GM23338 (cell line): Measurements from ENCODE around the gene BUB1. TPM values are rescaled to one million over a fixed set of nuclear protein-coding genes. Genes with fewer than 3 reads are reported as not detected.
A peak's percentile ranks its signal among the peaks of the same experiment; 100 is the strongest.

ENCODE experiments used
- ATAC-seq: fragments of 200-7000 bp; cut with Tn5 transposase; 3 replicates; pipeline ENCODE4 v1.9.1; 2020
- DNase-seq: peaks from one replicate; pipeline ENCODE4 v3.0.0-alpha.2; 2015; ENCODE audit warnings: low spot score
- H2AFZ ChIP-seq: fragments of 200-600 bp; sonication (generic); 2 replicates; pipeline ENCODE4 v1.8.0; 2016; ENCODE audit warnings: antibody characterized with exemption, mild to moderate bottlenecking, moderate library complexity
- H3F3A ChIP-seq: fragments of 200-600 bp; sonication (generic); replicated peaks from 2 replicates; pipeline ENCODE4 v1.8.0; 2017; ENCODE audit warnings: antibody characterized with exemption, mixed run types, low read depth
- H3K27ac ChIP-seq: fragments of 200-600 bp; sonication (generic); 2 replicates; pipeline ENCODE4 v1.6.1; 2016; ENCODE audit warnings: low read depth
- H3K27me3 ChIP-seq: fragments of 200-600 bp; sonication (generic); 2 replicates; pipeline ENCODE4 v1.8.0; 2016; ENCODE audit warnings: mild to moderate bottlenecking, mixed run types, moderate library complexity; ENCODE audit not compliant: insufficient read depth
- H3K36me3 ChIP-seq: fragments of 200-600 bp; sonication (generic); 2 replicates; pipeline ENCODE4 v1.8.0; 2016; ENCODE audit warnings: mild to moderate bottlenecking; ENCODE audit not compliant: insufficient read depth
- H3K4me1 ChIP-seq: fragments of 200-600 bp; sonication (generic); 2 replicates; pipeline ENCODE4 v1.8.0; 2016; ENCODE audit warnings: mild to moderate bottlenecking, moderate library complexity; ENCODE audit not compliant: insufficient read depth
- H3K4me2 ChIP-seq: fragments of 200-600 bp; sonication (generic); 2 replicates; pipeline ENCODE4 v1.7.1; 2017; ENCODE audit warnings: mixed run types
- H3K4me3 ChIP-seq: fragments of 200-600 bp; sonication (generic); 2 replicates; pipeline ENCODE4 v1.6.1; 2016; ENCODE audit warnings: mixed run types
- H3K79me2 ChIP-seq: fragments of 200-600 bp; sonication (generic); replicated peaks from 2 replicates; pipeline ENCODE4 v1.8.0; 2017; ENCODE audit warnings: mild to moderate bottlenecking; ENCODE audit not compliant: insufficient read depth
- H3K9me2 ChIP-seq: fragments of 200-600 bp; sonication (generic); 2 replicates; pipeline ENCODE4 v1.8.0; 2017; ENCODE audit not compliant: insufficient read depth
- H4K20me1 ChIP-seq: fragments of 200-600 bp; sonication (generic); replicated peaks from 2 replicates; pipeline ENCODE4 v1.8.0; 2017; ENCODE audit warnings: mild to moderate bottlenecking; ENCODE audit not compliant: insufficient read depth
- H3K27ac Mint-ChIP-seq: 2 replicates; pipeline ENCODE4 v1.8.0; 2020; ENCODE audit warnings: inconsistent platforms, mild to moderate bottlenecking, moderate library complexity, mixed read lengths
- H3K27me3 Mint-ChIP-seq: 3 replicates; pipeline ENCODE4 v1.8.0; 2022; ENCODE audit warnings: low read depth, mild to moderate bottlenecking, moderate library complexity, mixed read lengths, inconsistent platforms; ENCODE audit not compliant: insufficient read depth, poor library complexity
- H3K36me3 Mint-ChIP-seq: 3 replicates; pipeline ENCODE4 v1.8.0; 2021; ENCODE audit warnings: low read depth, mild to moderate bottlenecking, inconsistent platforms, moderate library complexity, mixed read lengths
- H3K4me1 Mint-ChIP-seq: 3 replicates; pipeline ENCODE4 v1.8.0; 2020; ENCODE audit warnings: mild to moderate bottlenecking, inconsistent platforms, mixed read lengths
- H3K4me3 Mint-ChIP-seq: 3 replicates; pipeline ENCODE4 v1.8.0; 2021; ENCODE audit warnings: moderate library complexity, mild to moderate bottlenecking, inconsistent platforms, mixed read lengths
- H3K9me3 Mint-ChIP-seq: 3 replicates; pipeline ENCODE4 v1.8.0; 2020; ENCODE audit warnings: moderate library complexity, mild to moderate bottlenecking, inconsistent platforms, mixed read lengths
- CREB1 ChIP-seq: fragments of 250-450 bp; sonication (Bioruptor Pico); IDR thresholded peaks from 2 replicates; pipeline ENCODE4 v1.5.0; 2020; ENCODE audit warnings: low read depth, mild to moderate bottlenecking, moderate library complexity
- CTCF ChIP-seq, 2 experiments: fragments of 200-600 bp in 1 of 2; sonication (generic) in 1 of 2; conservative IDR thresholded peaks; 2 replicates each; pipeline versions ENCODE4 v1.5.1 to v1.6.1; 2016 to 2017; ENCODE audit warnings: antibody characterized with exemption in 2 of 2, low read depth in 2 of 2, mild to moderate bottlenecking in 2 of 2, moderate library complexity in 1 of 2
- ETS1 ChIP-seq: IDR thresholded peaks from 2 replicates; pipeline ENCODE4 v1.6.1; 2016; ENCODE audit warnings: antibody characterized with exemption
- EZH2 ChIP-seq: fragments of 200-600 bp; sonication (generic); IDR thresholded peaks from one replicate; pipeline ENCODE4 v1.8.0; 2017; ENCODE audit warnings: antibody characterized with exemption, mild to moderate bottlenecking, low read depth; ENCODE audit not compliant: unreplicated experiment
- EZH2phosphoT487 ChIP-seq: fragments of 200-600 bp; sonication (generic); IDR thresholded peaks from one replicate; pipeline ENCODE4 v1.8.1; 2018; ENCODE audit warnings: antibody characterized with exemption; ENCODE audit not compliant: unreplicated experiment
- JUNB ChIP-seq: IDR thresholded peaks from one replicate; pipeline ENCODE4 v1.6.1; 2016; ENCODE audit warnings: antibody characterized with exemption; ENCODE audit not compliant: unreplicated experiment
- NANOG ChIP-seq: IDR thresholded peaks from 2 replicates; pipeline ENCODE4 v1.6.1; 2016; ENCODE audit warnings: antibody characterized with exemption, borderline replicate concordance
- POLR2AphosphoS5 ChIP-seq: IDR thresholded peaks from 2 replicates; pipeline ENCODE4 v1.6.1; 2016; ENCODE audit warnings: antibody characterized with exemption, low read depth
- REST ChIP-seq: IDR thresholded peaks from one replicate; pipeline ENCODE4 v1.6.1; 2018; ENCODE audit warnings: antibody characterized with exemption; ENCODE audit not compliant: unreplicated experiment
- STAT1 ChIP-seq: IDR thresholded peaks from one replicate; pipeline ENCODE4 v1.6.1; 2016; ENCODE audit warnings: antibody characterized with exemption; ENCODE audit not compliant: unreplicated experiment
- long read RNA-seq: library from polyadenylated mRNA; unstranded; transcript quantifications from one replicate; pipeline ENCODE4 v2.0.0, GENCODE V29; 2020; ENCODE audit not compliant: unreplicated experiment
- polyA plus RNA-seq: library from polyadenylated mRNA; unstranded; fragments of >200 nt; fragmentation: Nextera tagmentation; extraction: Ambion mirVana; gene quantifications from 2 replicates; pipeline ENCODE4 v1.2.1, GENCODE V29; 2016
- total RNA-seq: library from RNA; depleted of rRNA; stranded (reverse); fragments of >200 nt; shearing (Covaris generic); gene quantifications from 2 replicates; pipeline ENCODE4 v1.2.3, GENCODE V29; 2014; rRNA removed

BUB1 gene
- total RNA-seq (178 and 184 TPM in 2 replicates), polyA plus RNA-seq (50.8 and 59.4 TPM in 2 replicates)
- long read RNA-seq, transcript BUB1-201 (25 exons, 3,507 nt): major isoform, 11 of 28 reads
- long read RNA-seq, partial matches to known transcripts: 12 of 28 reads
- long read RNA-seq, other reads (novel, unspliced or antisense): 4 of 28 reads

GRCh38 chr2:110677530-110678456, at the start of gene BUB1:
Gene BUB1 (minus strand): TSS chr2:110678063. CDS start chr2:110677995, 68 bp downstream.
- Mint-ChIP-seq H3K36me3 (peaks cover 41% of the 10 kb centered on the region), H3K27me3 (peaks cover 20% of the 10 kb centered on the region), H3K4me1 (peaks cover 41% of the 10 kb centered on the region), H3K27ac (peak within 1 kb of the TSS; percentile 97), H3K4me3 (peak within 1 kb of the TSS; percentile 92), H3K9me3 (peaks cover 19% of the 10 kb centered on the region; the same call in 2 of the 3 replicates)
- Histone ChIP-seq H3F3A (no peaks in the 10 kb centered on the region), H3K4me2 (peak within 1 kb of the TSS; percentile 95), H4K20me1 (peaks cover 14% of the 10 kb centered on the region), H3K27ac (peak within 1 kb of the TSS; percentile 93), H3K36me3 (peaks cover 15% of the 10 kb centered on the region; the same call in 1 of the 2 replicates), H3K9me2 (no peaks in the 10 kb centered on the region), H3K27me3 (peaks cover 9% of the 10 kb centered on the region), H3K79me2 (peaks cover 42% of the 10 kb centered on the region), H2AFZ (peak within 1 kb of the TSS; percentile 66), H3K4me1 (peaks cover 26% of the 10 kb centered on the region), H3K4me3 (peak within 1 kb of the TSS; percentile 68)
- ATAC-seq: peak; percentile 91
- peak; percentile 99 for DNase-seq
- TF ChIP-seq ETS1 (peak; percentile 42; the same call in 1 of the 2 replicates), REST (no peak), POLR2AphosphoS5 (peak; percentile 91), STAT1 (no peak)

- peaks cover 21% of the 10 kb centered on the region for H3K4me1 ChIP-seq
- H3K27ac ChIP-seq: no peak overlapping the region
- TF ChIP-seq JUNB (no peak), STAT1 (no peak), CTCF (conservative IDR thresholded peaks at IDR 0.05; ENCODE audit: low read depth in 2 of 2) (no peak), EZH2 (no peak), NANOG (no peak), CREB1 (no peak), REST (no peak), POLR2AphosphoS5 (no peak), EZH2phosphoT487 (no peak)
Observed at GRCh38 chr2:110726285-110726684, 48.4 kb upstream of the BUB1 start.

More at GRCh38 chr2:110726285-110726684, 48.4 kb upstream of the BUB1 start:
- Mint-ChIP-seq H3K27me3 (peaks cover 12% of the 10 kb centered on the region), H3K27ac (no peak overlapping the region), H3K4me1 (peaks cover 30% of the 10 kb centered on the region), H3K4me3 (no peak overlapping the region), H3K9me3 (peaks cover 8% of the 10 kb centered on the region), H3K36me3 (peaks cover 2% of the 10 kb centered on the region)
- Histone ChIP-seq H2AFZ (peak overlapping the region; percentile 18; the same call in 1 of the 2 replicates), H3K4me3 (no peak overlapping the region), H3K4me2 (no peak overlapping the region), H3K27me3 (peaks cover under 1% of the 10 kb centered on the region; the same call in 1 of the 2 replicates), H4K20me1 (no peaks in the 10 kb centered on the region), H3K79me2 (no peaks in the 10 kb centered on the region), H3K9me2 (peaks cover 8% of the 10 kb centered on the region; the same call in 1 of the 2 replicates), H3K36me3 (no peaks in the 10 kb centered on the region; the same call in 1 of the 2 replicates), H3F3A (no peaks in the 10 kb centered on the region; the same call in 1 of the 2 replicates)
- DNase-seq (no peak), ATAC-seq (no peak)
